Fibroblast of lung (primary cell): ENCODE results near the gene EPRS1. TPM values are rescaled to one million over a fixed set of nuclear protein-coding genes. Genes with fewer than 3 reads are reported as not detected.

Experiments used
- DNase-seq, 2 donors: peaks; one replicate each; pipeline versions ENCODE4 v3.0.0 to v3.0.0-alpha.2; 2010; ENCODE audit warnings: low read depth in 2 of 2
- H2AFZ ChIP-seq: 2 replicates; pipeline ENCODE4 v1.5.1; 2012; ENCODE audit warnings: low read length, control low read depth, inconsistent platforms
- H3K27ac ChIP-seq: 2 replicates; pipeline ENCODE4 v1.5.1; 2011; ENCODE audit warnings: low read length, control low read depth; ENCODE audit not compliant: insufficient read depth
- H3K27me3 ChIP-seq: 2 replicates; pipeline ENCODE4 v1.5.1; 2011; ENCODE audit warnings: mild to moderate bottlenecking, low read length; ENCODE audit not compliant: control insufficient read depth, insufficient read depth
- H3K36me3 ChIP-seq: 2 replicates; pipeline ENCODE4 v1.5.1; 2011; ENCODE audit warnings: low read length; ENCODE audit not compliant: control insufficient read depth, insufficient read depth
- H3K4me1 ChIP-seq: 2 replicates; pipeline ENCODE4 v1.5.1; 2011; ENCODE audit warnings: low read length; ENCODE audit not compliant: control insufficient read depth, insufficient read depth; ENCODE audit errors: extremely low read depth
- H3K4me2 ChIP-seq: 2 replicates; pipeline ENCODE4 v1.5.1; 2011; ENCODE audit warnings: low read length, control low read depth; ENCODE audit not compliant: insufficient read depth; ENCODE audit errors: extremely low read depth
- H3K4me3 ChIP-seq, 4 experiments: fragments of 200-600 bp in 1 of 4; sonication (generic) in 1 of 4; replicated peaks in 1 of 4; 2 replicates each; pipeline ENCODE4 v1.5.1; 2011 to 2016; ENCODE audit warnings: low read length in 4 of 4, low read depth in 3 of 4, mild to moderate bottlenecking in 3 of 4, control low read depth in 2 of 4, inconsistent platforms in 1 of 4, mixed read lengths in 1 of 4; ENCODE audit not compliant: insufficient read depth in 1 of 4; ENCODE audit errors: control extremely low read depth in 1 of 4
- H3K79me2 ChIP-seq: 2 replicates; pipeline ENCODE4 v1.5.1; 2012; ENCODE audit warnings: mild to moderate bottlenecking, low read length, inconsistent platforms; ENCODE audit not compliant: control insufficient read depth, insufficient read depth
- H3K9ac ChIP-seq: 2 replicates; pipeline ENCODE4 v1.5.1; 2011; ENCODE audit warnings: mild to moderate bottlenecking, low read length, control low read depth; ENCODE audit not compliant: insufficient read depth
- H3K9me3 ChIP-seq: 2 replicates; pipeline ENCODE4 v1.5.1; 2012; ENCODE audit warnings: low read depth, low read length; ENCODE audit not compliant: control insufficient read depth, insufficient read depth
- H4K20me1 ChIP-seq: 2 replicates; pipeline ENCODE4 v1.5.1; 2011; ENCODE audit warnings: low read length; ENCODE audit not compliant: control insufficient read depth, insufficient read depth; ENCODE audit errors: extremely low read depth
- CTCF ChIP-seq, 2 donors: IDR thresholded peaks in 1 of 2; conservative IDR thresholded peaks in 1 of 2; 1 replicate in 1 of 2; 2 replicates in 1 of 2; pipeline ENCODE4 v1.5.1; 2011 to 2012; ENCODE audit warnings: low read length in 2 of 2, control low read depth in 1 of 2, inconsistent platforms in 1 of 2, low read depth in 1 of 2, mild to moderate bottlenecking in 1 of 2
- EZH2 ChIP-seq: IDR thresholded peaks from 2 replicates; pipeline ENCODE4 v1.5.1; 2012; ENCODE audit warnings: low read length, control low read depth, mild to moderate bottlenecking; ENCODE audit errors: missing control alignments
- polyA plus RNA-seq, 2 donors: library from polyadenylated mRNA; depleted of rRNA in 1 of 2; stranded (reverse) in 1 of 2; unstranded in 1 of 2; fragments of >200 nt; gene quantifications; 2 replicates each; pipeline ENCODE4 v1.2.1, GENCODE V29; 2011 to 2012; ENCODE audit warnings: missing spikeins in 1 of 2
- total RNA-seq: library from RNA; depleted of rRNA; stranded (reverse); fragments of >200 nt; gene quantifications from 2 replicates; pipeline ENCODE4 v1.2.1, GENCODE V29; 2014

Gene EPRS1
- total and polyA plus RNA-seq, 2 donors (not counting 1 experiment from before 2014, with no cell fraction given): 103 to 273 TPM

GRCh38 chr1:220056374-220056773, 10.1 kb upstream of the EPRS1 start:
- Histone ChIP-seq H3K4me2 (no peak overlapping the region), H3K4me3 (no peak overlapping the region), H3K9ac (no peak overlapping the region), H4K20me1 (no peaks in the 10 kb centered on the region), H2AFZ (no peak overlapping the region), H3K27me3 (no peaks in the 10 kb centered on the region), H3K27ac (no peak overlapping the region), H3K9me3 (no peaks in the 10 kb centered on the region), H3K79me2 (no peaks in the 10 kb centered on the region), H3K4me1 (no peaks in the 10 kb centered on the region), H3K36me3 (no peaks in the 10 kb centered on the region)
- TF ChIP-seq CTCF (conservative IDR thresholded peaks at IDR 0.05 in 1 of 2, IDR thresholded peaks at IDR 0.05 in 1 of 2; ENCODE audit: low read depth in 1 of 2, low read length in 2 of 2): no peak
- TF ChIP-seq EZH2: no peak
- DNase-seq: no peak

GRCh38 chr1:220045356-220046051, 801 bp downstream of the EPRS1 start:
- peak in 1 of 2 donors; percentile 14 for DNase-seq
- H4K20me1 ChIP-seq: no peaks in the 10 kb centered on the region
- no peak for TF ChIP-seq EZH2
- no peak for TF ChIP-seq CTCF (conservative IDR thresholded peaks at IDR 0.05 in 1 of 2, IDR thresholded peaks at IDR 0.05 in 1 of 2; ENCODE audit: low read depth in 1 of 2, low read length in 2 of 2)
- peak overlapping the region; percentile 91 for H3K27ac ChIP-seq
- no peaks in the 10 kb centered on the region for H3K4me1 ChIP-seq
- H3K9ac ChIP-seq: peak overlapping the region; percentile 88
- H3K27me3 ChIP-seq: no peaks in the 10 kb centered on the region
- H2AFZ ChIP-seq: peak overlapping the region; percentile 100
- no peaks in the 10 kb centered on the region for H3K36me3 ChIP-seq
- peaks cover 41% of the 10 kb centered on the region for H3K79me2 ChIP-seq
- H3K4me2 ChIP-seq: peak overlapping the region; percentile 80
- H3K4me3 ChIP-seq: peak overlapping the region; percentile 82 to 100 (median 98)
- H3K9me3 ChIP-seq: no peaks in the 10 kb centered on the region

GRCh38 chr1:220044678-220045355, 1.5 kb downstream of the EPRS1 start:
- Histone ChIP-seq H3K79me2 (peaks cover 41% of the 10 kb centered on the region), H2AFZ (no peak overlapping the region), H3K9ac (no peak overlapping the region), H3K4me1 (no peaks in the 10 kb centered on the region), H4K20me1 (no peaks in the 10 kb centered on the region), H3K4me2 (peak overlapping the region; percentile 80), H3K36me3 (peaks cover 1% of the 10 kb centered on the region), H3K4me3 (peak overlapping the region; percentile 82 to 100 (median 98)), H3K9me3 (no peaks in the 10 kb centered on the region), H3K27ac (no peak overlapping the region), H3K27me3 (no peaks in the 10 kb centered on the region)
- peak in 1 of 2 donors; percentile 3 for DNase-seq
- no peak for TF ChIP-seq EZH2
- no peak for TF ChIP-seq CTCF (conservative IDR thresholded peaks at IDR 0.05 in 1 of 2, IDR thresholded peaks at IDR 0.05 in 1 of 2; ENCODE audit: low read depth in 1 of 2, low read length in 2 of 2)
